Right atrium auricular region (tissue), 2 donors: Measurements from ENCODE around the gene PTGES3L. TPM values are rescaled to one million over a fixed set of nuclear protein-coding genes. Genes with fewer than 3 reads are reported as not detected.
"Not testable (repeated sequence)": the region's sequence is repeated elsewhere in the genome, so short reads cannot be mapped to it uniquely, and the experiment has no call there.

Experiments
- DNase-seq: peaks from one replicate; pipeline ENCODE4 v3.0.0-alpha.2; 2019; ENCODE audit warnings: low spot score
- H3K27ac ChIP-seq, 2 donors: fragments of 200-600 bp; sonication (generic); 1 replicate in 1 of 2; 2 replicates in 1 of 2; pipeline ENCODE4 v1.5.1; 2016 to 2019
- H3K27me3 ChIP-seq, 2 donors: fragments of 200-600 bp; sonication (generic); one replicate each; pipeline versions ENCODE4 v1.5.1 to v1.6.0; 2017 to 2019
- H3K36me3 ChIP-seq: fragments of 200-600 bp; sonication (generic); one replicate; pipeline ENCODE4 v1.5.1; 2016
- H3K4me1 ChIP-seq, 2 donors: fragments of 200-600 bp; sonication (generic); one replicate each; pipeline versions ENCODE4 v1.5.1 to v1.6.0; 2017 to 2019
- H3K4me3 ChIP-seq, 2 donors: fragments of 200-600 bp; sonication (generic); 1 replicate in 1 of 2; 2 replicates in 1 of 2; pipeline ENCODE4 v1.5.1; 2017 to 2019; ENCODE audit warnings: mild to moderate bottlenecking in 1 of 2, moderate library complexity in 1 of 2
- H3K9me3 ChIP-seq, 2 donors: fragments of 200-600 bp; sonication (generic); one replicate each; pipeline ENCODE4 v1.5.1; 2019
- total RNA-seq, 2 donors: library from RNA; depleted of rRNA; stranded (reverse); fragments of >200 nt; gene quantifications; one replicate each; pipeline ENCODE4 v1.1.0, GENCODE V29; 2016
- TF ChIP-seq, protein P1 (sequence below), 2 donors: fragments of 200-600 bp; sonication (generic); IDR thresholded peaks; one replicate each; pipeline ENCODE4 v1.5.1; 2019; ENCODE audit warnings: antibody characterized with exemption in 2 of 2

The PTGES3L gene
- total RNA-seq, 2 donors from 2014 or later, result 29.6 to 52.3 TPM

DNA sequence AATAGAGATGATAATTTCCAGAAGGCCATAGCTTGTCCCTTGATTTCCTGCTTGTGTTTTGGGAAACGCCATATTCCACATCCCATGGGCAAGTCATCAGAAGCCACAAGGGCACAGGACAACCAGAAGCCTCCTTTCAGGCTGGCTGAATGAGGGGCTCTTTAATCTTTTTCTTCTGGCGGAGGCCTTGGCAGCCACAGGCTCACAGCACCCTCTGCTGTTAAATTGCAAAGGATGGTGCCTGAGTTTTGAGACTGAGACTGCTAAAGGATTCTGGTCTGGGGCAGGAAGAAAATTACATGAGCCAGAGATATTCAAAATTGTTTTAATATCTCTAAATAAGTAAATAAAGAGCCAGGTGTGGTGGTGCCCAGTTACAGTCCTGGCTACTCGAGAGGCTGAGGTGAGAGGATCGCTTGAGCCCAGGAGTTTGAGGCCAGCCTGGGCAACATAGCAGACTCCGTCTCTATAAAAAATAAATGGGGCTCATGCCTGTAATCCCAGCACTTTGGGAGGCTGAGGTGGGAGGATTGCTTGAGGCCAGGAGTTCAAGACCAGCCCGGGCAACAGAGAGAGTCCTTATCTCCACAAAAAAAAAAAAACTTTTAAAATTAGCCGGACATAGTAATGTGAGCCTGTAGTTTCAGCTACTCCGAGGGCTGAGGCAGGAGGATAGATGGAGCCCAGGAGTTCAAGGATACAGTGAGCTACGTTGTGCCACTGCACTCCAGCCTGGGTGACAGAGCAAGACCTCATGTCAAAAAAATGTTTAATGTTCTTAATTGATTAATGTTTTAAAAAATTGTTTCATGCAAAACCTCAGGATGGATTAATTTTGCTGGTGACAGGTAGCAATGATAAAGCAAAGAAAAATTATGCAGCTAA lies 41.9 kb downstream of the PTGES3L start:
- Histone ChIP-seq H3K27ac (no peak overlapping the region), H3K4me1 (no peaks in the 10 kb centered on the region), H3K27me3 (no peaks in the 10 kb centered on the region), H3K4me3 (no peak overlapping the region), H3K9me3 (no peaks in the 10 kb centered on the region), H3K36me3 (no peaks in the 10 kb centered on the region)
- DNase-seq, result peak; percentile 59
- TF ChIP-seq, protein P1, sequence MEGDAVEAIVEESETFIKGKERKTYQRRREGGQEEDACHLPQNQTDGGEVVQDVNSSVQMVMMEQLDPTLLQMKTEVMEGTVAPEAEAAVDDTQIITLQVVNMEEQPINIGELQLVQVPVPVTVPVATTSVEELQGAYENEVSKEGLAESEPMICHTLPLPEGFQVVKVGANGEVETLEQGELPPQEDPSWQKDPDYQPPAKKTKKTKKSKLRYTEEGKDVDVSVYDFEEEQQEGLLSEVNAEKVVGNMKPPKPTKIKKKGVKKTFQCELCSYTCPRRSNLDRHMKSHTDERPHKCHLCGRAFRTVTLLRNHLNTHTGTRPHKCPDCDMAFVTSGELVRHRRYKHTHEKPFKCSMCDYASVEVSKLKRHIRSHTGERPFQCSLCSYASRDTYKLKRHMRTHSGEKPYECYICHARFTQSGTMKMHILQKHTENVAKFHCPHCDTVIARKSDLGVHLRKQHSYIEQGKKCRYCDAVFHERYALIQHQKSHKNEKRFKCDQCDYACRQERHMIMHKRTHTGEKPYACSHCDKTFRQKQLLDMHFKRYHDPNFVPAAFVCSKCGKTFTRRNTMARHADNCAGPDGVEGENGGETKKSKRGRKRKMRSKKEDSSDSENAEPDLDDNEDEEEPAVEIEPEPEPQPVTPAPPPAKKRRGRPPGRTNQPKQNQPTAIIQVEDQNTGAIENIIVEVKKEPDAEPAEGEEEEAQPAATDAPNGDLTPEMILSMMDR (IDR thresholded peaks at IDR 0.05), result peak; percentile 30 to 82

DNA sequence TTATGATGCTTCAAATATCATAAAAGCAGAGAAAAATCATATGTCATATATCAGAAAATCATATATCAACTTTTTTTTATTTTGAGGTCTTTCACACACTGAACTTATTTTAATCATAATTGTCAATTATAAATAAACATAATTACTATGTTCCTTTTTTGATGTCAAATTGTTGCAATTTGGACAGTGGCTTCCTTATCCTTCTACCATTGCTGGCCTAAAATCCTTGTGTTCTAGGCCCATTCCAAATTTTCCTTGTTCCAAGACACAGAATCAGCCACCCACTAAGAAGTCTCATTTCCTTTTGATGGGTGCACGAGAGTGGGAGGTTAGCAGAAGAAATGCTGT lies 50.4 kb downstream of the PTGES3L start:
- Histone ChIP-seq H3K27ac (peak overlapping the region in 1 of 2 donors; percentile 69), H3K9me3 (no peaks in the 10 kb centered on the region), H3K36me3 (no peaks in the 10 kb centered on the region)

DNA sequence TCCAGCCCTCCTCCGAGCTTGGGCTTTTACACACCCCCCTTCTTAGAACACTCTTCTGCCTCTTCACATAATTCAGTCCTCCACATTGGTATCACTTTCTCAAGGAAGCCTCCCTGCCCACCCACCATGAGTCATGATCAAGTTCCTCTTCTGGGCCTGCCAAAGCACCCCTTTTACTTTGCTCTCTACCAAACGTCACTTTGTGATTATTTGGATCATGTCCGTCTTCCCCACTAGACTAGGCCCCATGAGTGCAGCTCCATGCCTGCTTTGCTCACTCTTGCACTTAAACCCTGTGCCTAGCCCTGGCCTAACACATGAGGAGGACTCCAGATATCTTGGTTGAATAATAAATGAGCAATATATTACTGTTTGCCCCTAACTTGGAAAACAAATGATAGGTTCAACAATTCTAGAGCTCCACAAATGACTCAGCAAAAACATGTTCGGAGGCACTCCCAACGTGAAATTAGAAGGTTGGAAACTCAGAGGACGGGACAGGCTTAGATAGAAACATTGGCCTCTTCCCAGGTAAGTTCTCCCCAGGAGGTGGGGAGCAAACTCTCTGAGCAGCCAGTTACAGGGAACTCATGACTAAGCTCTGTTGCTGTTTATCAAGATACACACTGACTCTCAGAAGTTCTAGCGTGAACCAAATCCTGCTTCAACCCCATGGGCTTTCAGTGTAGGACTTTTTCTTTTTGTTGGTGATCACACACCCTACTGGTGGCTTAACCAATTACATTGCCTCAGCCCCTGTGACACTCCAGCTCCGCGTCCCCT lies 51.0 kb downstream of the PTGES3L start:
- TF ChIP-seq, protein P1 (IDR thresholded peaks at IDR 0.05), result peak; percentile 59 to 83
- H3K4me3 ChIP-seq, result no peak overlapping the region
- peak overlapping the region; percentile 64 to 69 for H3K27ac ChIP-seq
- H3K9me3 ChIP-seq, result no peaks in the 10 kb centered on the region
- peaks cover 0 to 12% of the 10 kb centered on the region in 2 donors for H3K4me1 ChIP-seq
- H3K36me3 ChIP-seq, result no peaks in the 10 kb centered on the region
- peak; percentile 78 for DNase-seq
- no peaks in the 10 kb centered on the region for H3K27me3 ChIP-seq

More for the DNA sequence above, 50.4 kb downstream of the PTGES3L start:
- DNase-seq, result no peak
- Histone ChIP-seq H3K4me1 (peaks cover 0 to 12% of the 10 kb centered on the region in 2 donors), H3K27me3 (no peaks in the 10 kb centered on the region), H3K4me3 (no peak overlapping the region)
- TF ChIP-seq, protein P1 (IDR thresholded peaks at IDR 0.05), result peak in 1 of 2 donors; percentile 4

DNA sequence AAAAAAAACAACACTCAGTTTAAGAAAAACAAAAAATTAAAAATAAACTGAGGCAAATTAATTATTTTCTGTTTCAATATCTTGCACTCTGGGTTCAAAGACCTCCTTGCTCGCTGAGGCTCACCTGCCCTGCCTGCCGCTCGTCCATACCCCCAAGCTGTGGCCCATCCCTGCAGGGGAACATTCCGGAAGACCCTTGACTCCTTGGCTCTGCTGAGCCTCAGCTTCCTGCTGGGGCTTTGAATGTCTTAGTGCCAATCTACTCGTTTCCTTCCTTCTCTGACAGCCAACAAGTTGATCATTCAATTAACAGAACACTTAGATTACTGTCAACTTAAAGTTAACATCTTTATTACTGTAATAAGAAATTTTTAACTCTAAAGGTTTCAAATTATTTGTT lies 55.0 kb downstream of the PTGES3L start:
- no peak overlapping the region for H3K27ac ChIP-seq
- H3K9me3 ChIP-seq, result no peaks in the 10 kb centered on the region
- no peak overlapping the region for H3K4me3 ChIP-seq
- no peak for DNase-seq
- TF ChIP-seq, protein P1 (IDR thresholded peaks at IDR 0.05), result no peak
- no peaks in the 10 kb centered on the region for H3K36me3 ChIP-seq
- no peaks in the 10 kb centered on the region for H3K27me3 ChIP-seq
- H3K4me1 ChIP-seq, result peaks cover 0 to 34% of the 10 kb centered on the region in 2 donors

DNA sequence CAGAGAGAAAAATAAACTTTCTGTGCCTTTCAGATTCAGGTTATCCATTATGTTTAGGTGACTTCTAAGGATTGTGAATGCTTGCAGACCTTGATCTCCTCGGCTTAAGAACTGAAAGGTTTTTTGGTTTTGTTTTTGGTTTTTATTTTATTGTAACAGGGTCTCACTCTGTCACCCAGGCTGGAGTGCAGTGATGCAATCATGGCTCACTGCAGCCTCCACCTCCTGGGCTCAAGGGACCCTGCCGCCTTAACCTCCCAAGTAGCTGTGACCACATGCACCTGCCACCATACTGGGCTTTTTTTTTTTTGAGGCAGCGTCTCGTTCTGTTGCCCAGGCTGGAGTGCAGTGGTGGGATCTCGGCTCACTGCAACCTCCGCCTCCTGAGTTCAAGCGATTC lies 56.4 kb downstream of the PTGES3L start:
- DNase-seq, H3K27ac ChIP-seq: not testable (repeated sequence)

DNA sequence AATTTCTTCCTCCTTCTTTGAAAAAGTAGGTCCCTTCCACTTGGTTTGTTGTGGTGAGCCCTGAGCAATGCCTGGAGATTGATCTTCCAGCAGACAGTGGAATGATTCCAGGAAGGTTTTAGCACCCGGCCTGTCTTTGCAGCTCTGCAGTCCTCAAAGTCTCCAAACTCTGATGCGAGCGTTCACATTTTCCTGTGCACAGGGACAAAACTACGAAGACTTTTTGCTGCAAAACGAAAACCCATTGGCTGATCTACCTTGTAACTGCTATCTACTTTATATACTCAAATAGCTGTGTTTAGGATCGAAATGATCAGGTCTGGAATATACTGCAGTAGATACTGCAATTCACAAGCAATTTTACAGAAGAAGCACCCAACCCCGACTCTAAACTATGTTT lies 57.6 kb downstream of the PTGES3L start:
- H3K4me1 ChIP-seq, result peaks cover 0 to 22% of the 10 kb centered on the region in 2 donors
- H3K27ac ChIP-seq, result no peak overlapping the region
- DNase-seq, result no peak
- H3K36me3 ChIP-seq, result no peaks in the 10 kb centered on the region
- H3K4me3 ChIP-seq, result no peak overlapping the region
- no peaks in the 10 kb centered on the region for H3K27me3 ChIP-seq
- H3K9me3 ChIP-seq, result no peaks in the 10 kb centered on the region
- TF ChIP-seq, protein P1 (IDR thresholded peaks at IDR 0.05), result no peak

More for the DNA sequence above, 56.4 kb downstream of the PTGES3L start:
- not testable (repeated sequence) for H3K9me3 ChIP-seq, H3K36me3 ChIP-seq, H3K27me3 ChIP-seq, H3K4me3 ChIP-seq
- peaks cover 0 to 22% of the 10 kb centered on the region in 2 donors for H3K4me1 ChIP-seq
